ENCODE measurements around the gene ITCH.

ITCH gene

GRCh38 chr20:34522969-34523871 lies 160.1 kb downstream of the ITCH start:
- H3K27ac ChIP-seq (ENCODE audit: low read depth, low read length), result peak overlapping the region; percentile 76

GRCh38 chr20:34524426-34524825 lies 161.4 kb downstream of the ITCH start:
- Histone ChIP-seq H3K79me2 (ENCODE audit: control insufficient read depth, insufficient read depth, low read length, unreplicated experiment) (peaks cover 61% of the 10 kb centered on the region), H3K27me3 (ENCODE audit: insufficient read depth, low read length) (no peaks in the 10 kb centered on the region), H3K4me1 (ENCODE audit: control insufficient read depth, insufficient read depth, low read length, unreplicated experiment) (peaks cover 40% of the 10 kb centered on the region), H3K4me3 (ENCODE audit: low read depth, low read length) (no peak overlapping the region), H3K36me3 (ENCODE audit: insufficient read depth, low read length) (peaks cover 13% of the 10 kb centered on the region), H2AFZ (ENCODE audit: low read length, unreplicated experiment) (no peak overlapping the region), H3K27ac (ENCODE audit: low read depth, low read length) (peak overlapping the region; percentile 76; the same call in 1 of the 2 replicates)

More at GRCh38 chr20:34522969-34523871, 160.1 kb downstream of the ITCH start:
- Histone ChIP-seq H3K79me2 (ENCODE audit: control insufficient read depth, insufficient read depth, low read length, unreplicated experiment) (peaks cover 69% of the 10 kb centered on the region), H3K27me3 (ENCODE audit: insufficient read depth, low read length) (no peaks in the 10 kb centered on the region), H3K36me3 (ENCODE audit: insufficient read depth, low read length) (peaks cover 13% of the 10 kb centered on the region), H3K4me3 (ENCODE audit: low read depth, low read length) (no peak overlapping the region), H2AFZ (ENCODE audit: low read length, unreplicated experiment) (no peak overlapping the region), H3K4me1 (ENCODE audit: control insufficient read depth, insufficient read depth, low read length, unreplicated experiment) (peaks cover 40% of the 10 kb centered on the region)

GRCh38 chr20:34525342-34525708 lies 162.3 kb downstream of the ITCH start:
- peak overlapping the region; percentile 82 for H3K27ac ChIP-seq (ENCODE audit: low read depth, low read length)

GRCh38 chr20:34525709-34526416 lies 162.8 kb downstream of the ITCH start:
- H3K4me1 ChIP-seq (ENCODE audit: control insufficient read depth, insufficient read depth, low read length, unreplicated experiment), result peaks cover 40% of the 10 kb centered on the region
- H2AFZ ChIP-seq (ENCODE audit: low read length, unreplicated experiment), result no peak overlapping the region
- no peaks in the 10 kb centered on the region for H3K27me3 ChIP-seq (ENCODE audit: insufficient read depth, low read length)
- H3K4me3 ChIP-seq (ENCODE audit: low read depth, low read length), result 0 out of 2 replicates have a peak overlapping the region, but pooled peaks have one; percentile 21
- peaks cover 54% of the 10 kb centered on the region for H3K79me2 ChIP-seq (ENCODE audit: control insufficient read depth, insufficient read depth, low read length, unreplicated experiment)
- H3K27ac ChIP-seq (ENCODE audit: low read depth, low read length), result peak overlapping the region; percentile 82
- peaks cover 23% of the 10 kb centered on the region for H3K36me3 ChIP-seq (ENCODE audit: insufficient read depth, low read length)

More at GRCh38 chr20:34525342-34525708, 162.3 kb downstream of the ITCH start:
- H2AFZ ChIP-seq (ENCODE audit: low read length, unreplicated experiment), result no peak overlapping the region
- peaks cover 40% of the 10 kb centered on the region for H3K4me1 ChIP-seq (ENCODE audit: control insufficient read depth, insufficient read depth, low read length, unreplicated experiment)
- H3K79me2 ChIP-seq (ENCODE audit: control insufficient read depth, insufficient read depth, low read length, unreplicated experiment), result peaks cover 55% of the 10 kb centered on the region
- no peaks in the 10 kb centered on the region for H3K27me3 ChIP-seq (ENCODE audit: insufficient read depth, low read length)
- H3K4me3 ChIP-seq (ENCODE audit: low read depth, low read length), result no peak overlapping the region
- H3K36me3 ChIP-seq (ENCODE audit: insufficient read depth, low read length), result peaks cover 20% of the 10 kb centered on the region

GRCh38 chr20:34526466-34526865 lies 163.4 kb downstream of the ITCH start:
- peaks cover 50% of the 10 kb centered on the region for H3K79me2 ChIP-seq (ENCODE audit: control insufficient read depth, insufficient read depth, low read length, unreplicated experiment)
- peaks cover 40% of the 10 kb centered on the region for H3K4me1 ChIP-seq (ENCODE audit: control insufficient read depth, insufficient read depth, low read length, unreplicated experiment)
- peak overlapping the region; percentile 82 for H3K27ac ChIP-seq (ENCODE audit: low read depth, low read length)
- peaks cover 26% of the 10 kb centered on the region for H3K36me3 ChIP-seq (ENCODE audit: insufficient read depth, low read length)
- peak overlapping the region; percentile 21; the same call in 1 of the 2 replicates for H3K4me3 ChIP-seq (ENCODE audit: low read depth, low read length)
- no peak overlapping the region for H2AFZ ChIP-seq (ENCODE audit: low read length, unreplicated experiment)
- H3K27me3 ChIP-seq (ENCODE audit: insufficient read depth, low read length), result no peaks in the 10 kb centered on the region

- H3K36me3 ChIP-seq (ENCODE audit: insufficient read depth, low read length), result peaks cover 26% of the 10 kb centered on the region
- H3K27me3 ChIP-seq (ENCODE audit: insufficient read depth, low read length), result no peaks in the 10 kb centered on the region
- H3K4me3 ChIP-seq (ENCODE audit: low read depth, low read length), result no peak overlapping the region
- H2AFZ ChIP-seq (ENCODE audit: low read length, unreplicated experiment), result no peak overlapping the region
- H3K79me2 ChIP-seq (ENCODE audit: control insufficient read depth, insufficient read depth, low read length, unreplicated experiment), result peaks cover 45% of the 10 kb centered on the region
- peak overlapping the region; percentile 82 for H3K27ac ChIP-seq (ENCODE audit: low read depth, low read length)
- H3K4me1 ChIP-seq (ENCODE audit: control insufficient read depth, insufficient read depth, low read length, unreplicated experiment), result peaks cover 40% of the 10 kb centered on the region
These were observed 163.9 kb downstream of the ITCH start for GRCh38 chr20:34527016-34527415.

GRCh38 chr20:34528921-34529297 lies 165.8 kb downstream of the ITCH start:
- Histone ChIP-seq H3K27ac (ENCODE audit: low read depth, low read length) (no peak overlapping the region), H3K79me2 (ENCODE audit: control insufficient read depth, insufficient read depth, low read length, unreplicated experiment) (peaks cover 32% of the 10 kb centered on the region), H3K4me3 (ENCODE audit: low read depth, low read length) (no peak overlapping the region), H3K4me1 (ENCODE audit: control insufficient read depth, insufficient read depth, low read length, unreplicated experiment) (peaks cover 26% of the 10 kb centered on the region), H3K36me3 (ENCODE audit: insufficient read depth, low read length) (peaks cover 32% of the 10 kb centered on the region), H2AFZ (ENCODE audit: low read length, unreplicated experiment) (no peak overlapping the region), H3K27me3 (ENCODE audit: insufficient read depth, low read length) (no peaks in the 10 kb centered on the region)

- peaks cover 20% of the 10 kb centered on the region for H3K4me1 ChIP-seq (ENCODE audit: control insufficient read depth, insufficient read depth, low read length, unreplicated experiment)
- no peak overlapping the region for H2AFZ ChIP-seq (ENCODE audit: low read length, unreplicated experiment)
- no peak overlapping the region for H3K27ac ChIP-seq (ENCODE audit: low read depth, low read length)
- H3K79me2 ChIP-seq (ENCODE audit: control insufficient read depth, insufficient read depth, low read length, unreplicated experiment), result peaks cover 25% of the 10 kb centered on the region
- no peak overlapping the region for H3K4me3 ChIP-seq (ENCODE audit: low read depth, low read length)
- no peaks in the 10 kb centered on the region for H3K27me3 ChIP-seq (ENCODE audit: insufficient read depth, low read length)
- peaks cover 34% of the 10 kb centered on the region for H3K36me3 ChIP-seq (ENCODE audit: insufficient read depth, low read length)
These were observed 166.7 kb downstream of the ITCH start for GRCh38 chr20:34529742-34530141.

- H3K27me3 ChIP-seq (ENCODE audit: insufficient read depth, low read length), result no peaks in the 10 kb centered on the region
- no peak overlapping the region for H3K4me3 ChIP-seq (ENCODE audit: low read depth, low read length)
- H2AFZ ChIP-seq (ENCODE audit: low read length, unreplicated experiment), result no peak overlapping the region
- H3K4me1 ChIP-seq (ENCODE audit: control insufficient read depth, insufficient read depth, low read length, unreplicated experiment), result peaks cover 14% of the 10 kb centered on the region
- H3K27ac ChIP-seq (ENCODE audit: low read depth, low read length), result no peak overlapping the region
- H3K79me2 ChIP-seq (ENCODE audit: control insufficient read depth, insufficient read depth, low read length, unreplicated experiment), result peaks cover 19% of the 10 kb centered on the region
- H3K36me3 ChIP-seq (ENCODE audit: insufficient read depth, low read length), result peaks cover 40% of the 10 kb centered on the region
These were observed 167.3 kb downstream of the ITCH start for GRCh38 chr20:34530342-34530741.

- no peak overlapping the region for H2AFZ ChIP-seq (ENCODE audit: low read length, unreplicated experiment)
- H3K27ac ChIP-seq (ENCODE audit: low read depth, low read length), result no peak overlapping the region
- H3K4me1 ChIP-seq (ENCODE audit: control insufficient read depth, insufficient read depth, low read length, unreplicated experiment), result peaks cover 4% of the 10 kb centered on the region
- H3K79me2 ChIP-seq (ENCODE audit: control insufficient read depth, insufficient read depth, low read length, unreplicated experiment), result peaks cover 15% of the 10 kb centered on the region
- no peak overlapping the region for H3K4me3 ChIP-seq (ENCODE audit: low read depth, low read length)
- no peaks in the 10 kb centered on the region for H3K27me3 ChIP-seq (ENCODE audit: insufficient read depth, low read length)
- peaks cover 41% of the 10 kb centered on the region for H3K36me3 ChIP-seq (ENCODE audit: insufficient read depth, low read length)
These were observed 168.7 kb downstream of the ITCH start for GRCh38 chr20:34531608-34532265.
